Stimulated activated CD4-positive, alpha-beta T cell treated with anti-CD3 and anti-CD28 coated beads, TNF-alpha, amount 100 ng/mL, for 24 hours (primary cell): Measurements from ENCODE around the gene MROH2A.

Experiments used
- DNase-seq, 3 experiments: peaks; one replicate each; pipeline ENCODE4 v3.0.0-alpha.2; 2020; ENCODE audit warnings: low read depth in 3 of 3

The MROH2A gene

GRCh38 chr2:233761040-233761769 lies 16.9 kb upstream of the MROH2A start:
- DNase-seq, result no peak

- DNase-seq, result no peak
Observed at GRCh38 chr2:233764264-233764663, 13.9 kb upstream of the MROH2A start.

GRCh38 chr2:233764761-233765160 lies 13.4 kb upstream of the MROH2A start:
- DNase-seq, result no peak

GRCh38 chr2:233766416-233766815 lies 11.7 kb upstream of the MROH2A start:
- DNase-seq, result no peak

- DNase-seq, result no peak
Observed at GRCh38 chr2:233768076-233768475, 10.1 kb upstream of the MROH2A start.

- no peak for DNase-seq
Observed at GRCh38 chr2:233769260-233769659, 8.9 kb upstream of the MROH2A start.

GRCh38 chr2:233772153-233772552 lies 6.0 kb upstream of the MROH2A start:
- DNase-seq, result no peak

- no peak for DNase-seq
Observed at GRCh38 chr2:233772583-233772982, 5.5 kb upstream of the MROH2A start.

- DNase-seq, result no peak
Observed at GRCh38 chr2:233773854-233774253, 4.3 kb upstream of the MROH2A start.

- no peak for DNase-seq
Observed at GRCh38 chr2:233775414-233775813, 2.7 kb upstream of the MROH2A start.

GRCh38 chr2:233779722-233780121 lies 1.6 kb downstream of the MROH2A start:
- DNase-seq, result no peak

- no peak for DNase-seq
Observed at GRCh38 chr2:233780771-233781170, 2.6 kb downstream of the MROH2A start.

GRCh38 chr2:233789554-233789953 lies 11.4 kb downstream of the MROH2A start:
- DNase-seq, result no peak

GRCh38 chr2:233791151-233791882 lies 13.2 kb downstream of the MROH2A start:
- DNase-seq, result no peak

GRCh38 chr2:233791883-233792329 lies 13.8 kb downstream of the MROH2A start:
- DNase-seq, result no peak

- no peak for DNase-seq
Observed at GRCh38 chr2:233792720-233793119, 14.6 kb downstream of the MROH2A start.

- DNase-seq, result no peak
Observed at GRCh38 chr2:233793465-233794127, 15.5 kb downstream of the MROH2A start.

- DNase-seq, result no peak
Observed at GRCh38 chr2:233794128-233794658, 16.1 kb downstream of the MROH2A start.

GRCh38 chr2:233795735-233796171 lies 17.6 kb downstream of the MROH2A start:
- no peak for DNase-seq

GRCh38 chr2:233796254-233796653 lies 18.1 kb downstream of the MROH2A start:
- DNase-seq, result no peak

GRCh38 chr2:233798335-233799086 lies 20.4 kb downstream of the MROH2A start:
- DNase-seq, result no peak
